ENCODE measurements around the gene PLET1.

DNA sequence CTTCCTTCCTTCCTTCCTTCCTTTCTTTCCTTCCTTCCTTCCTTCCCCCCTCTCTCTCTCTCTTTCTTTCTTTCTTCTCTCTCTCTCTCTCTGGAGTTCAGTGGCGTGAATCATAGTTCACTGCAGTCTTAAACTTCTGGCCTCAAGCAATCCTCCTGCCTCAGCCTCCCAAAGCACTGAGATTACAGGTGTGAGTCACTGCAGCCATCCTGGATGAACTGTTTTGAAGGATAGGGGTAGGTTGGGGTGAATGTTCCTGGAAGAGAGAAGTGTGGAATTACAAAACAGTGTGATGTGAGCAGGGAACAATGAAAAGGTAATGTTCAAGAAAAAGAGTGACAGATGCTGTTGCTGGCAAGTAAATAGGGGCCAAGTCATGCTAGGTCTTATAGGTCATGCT is 12.4 kb upstream of the PLET1 start:
- TF ChIP-seq, protein P1, sequence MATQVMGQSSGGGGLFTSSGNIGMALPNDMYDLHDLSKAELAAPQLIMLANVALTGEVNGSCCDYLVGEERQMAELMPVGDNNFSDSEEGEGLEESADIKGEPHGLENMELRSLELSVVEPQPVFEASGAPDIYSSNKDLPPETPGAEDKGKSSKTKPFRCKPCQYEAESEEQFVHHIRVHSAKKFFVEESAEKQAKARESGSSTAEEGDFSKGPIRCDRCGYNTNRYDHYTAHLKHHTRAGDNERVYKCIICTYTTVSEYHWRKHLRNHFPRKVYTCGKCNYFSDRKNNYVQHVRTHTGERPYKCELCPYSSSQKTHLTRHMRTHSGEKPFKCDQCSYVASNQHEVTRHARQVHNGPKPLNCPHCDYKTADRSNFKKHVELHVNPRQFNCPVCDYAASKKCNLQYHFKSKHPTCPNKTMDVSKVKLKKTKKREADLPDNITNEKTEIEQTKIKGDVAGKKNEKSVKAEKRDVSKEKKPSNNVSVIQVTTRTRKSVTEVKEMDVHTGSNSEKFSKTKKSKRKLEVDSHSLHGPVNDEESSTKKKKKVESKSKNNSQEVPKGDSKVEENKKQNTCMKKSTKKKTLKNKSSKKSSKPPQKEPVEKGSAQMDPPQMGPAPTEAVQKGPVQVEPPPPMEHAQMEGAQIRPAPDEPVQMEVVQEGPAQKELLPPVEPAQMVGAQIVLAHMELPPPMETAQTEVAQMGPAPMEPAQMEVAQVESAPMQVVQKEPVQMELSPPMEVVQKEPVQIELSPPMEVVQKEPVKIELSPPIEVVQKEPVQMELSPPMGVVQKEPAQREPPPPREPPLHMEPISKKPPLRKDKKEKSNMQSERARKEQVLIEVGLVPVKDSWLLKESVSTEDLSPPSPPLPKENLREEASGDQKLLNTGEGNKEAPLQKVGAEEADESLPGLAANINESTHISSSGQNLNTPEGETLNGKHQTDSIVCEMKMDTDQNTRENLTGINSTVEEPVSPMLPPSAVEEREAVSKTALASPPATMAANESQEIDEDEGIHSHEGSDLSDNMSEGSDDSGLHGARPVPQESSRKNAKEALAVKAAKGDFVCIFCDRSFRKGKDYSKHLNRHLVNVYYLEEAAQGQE (IDR thresholded peaks at IDR 0.05; ENCODE audit: insufficient read depth in 1 of 2, low read depth in 2 of 2, low read length in 2 of 2): no peak
- TF ChIP-seq POLR2AphosphoS5 (IDR thresholded peaks at IDR 0.05; ENCODE audit: low read depth, low read length): no peak

All from PFSK-1 (cell line).